K562 (cell line): ENCODE measurements around the gene KRTAP10-8. TPM values are rescaled to one million over a fixed set of nuclear protein-coding genes. Genes with fewer than 3 reads are reported as not detected.

Source experiments
- GTF2A2 ChIP-seq: IDR thresholded peaks from 2 replicates; pipeline ENCODE4 v1.6.1; 2016; ENCODE audit warnings: mild to moderate bottlenecking, missing genetic modification characterization, missing compliant biosample characterization
- ZBTB40 ChIP-seq, 2 experiments: fragments of 450-650 bp in 1 of 2; sonication (generic) in 1 of 2; formaldehyde crosslinking in 1 of 2; IDR thresholded peaks; 2 replicates each; pipeline versions ENCODE4 v1.7.1 to v1.9.0; 2016 to 2022; ENCODE audit warnings: inconsistent platforms in 1 of 2, mild to moderate bottlenecking in 1 of 2, missing genetic modification reagents in 1 of 2
- polyA plus RNA-seq, 8 experiments: library from polyadenylated mRNA; depleted of rRNA in 4 of 8; stranded (reverse) in 5 of 8; unstranded in 3 of 8; fragments of >200 nt; fragmentation: Nextera tagmentation in 2 of 8; fragmentation: Illumina TruSeq in 1 of 8; extraction: Ambion mirVana in 2 of 8; extraction: Trizol in 1 of 8; gene quantifications; 2 replicates each; pipeline versions ENCODE4 v1.2.1 to v1.2.3, GENCODE V29; 2011 to 2014; ENCODE audit warnings: inconsistent platforms in 1 of 8, missing spikeins in 1 of 8
- total RNA-seq, 7 experiments: library from RNA; depleted of rRNA in 6 of 7; stranded (reverse); fragments of >200 nt in 6 of 7; fragmentation: Illumina TruSeq in 2 of 7; extraction: Trizol in 2 of 7; gene quantifications; 2 replicates each; pipeline versions ENCODE4 v1.2.1 to v1.2.3, GENCODE V29; 2011 to 2021; ENCODE audit warnings: low replicate concordance in 1 of 7

Gene KRTAP10-8
- total and polyA plus RNA-seq, 9 of the 15 experiments (the other 6 are each of a cell fraction or from before 2014, with no cell fraction given), result not detected

GRCh38 chr21:44569861-44570517 lies 41.9 kb upstream of the KRTAP10-8 start (continued):
- no peak for TF ChIP-seq ZBTB40 (IDR thresholded peaks at IDR 0.05)
- no peak for TF ChIP-seq ZBTB40 (CRISPR knock-in tag; IDR thresholded peaks at IDR 0.05)
- TF ChIP-seq GTF2A2 (tag), result no peak
- TF ChIP-seq, all 486 proteins: peak for 0
